OCI-M2 (cell line): Measurements from ENCODE around the gene SLU7.
A peak's percentile ranks its signal among the peaks of the same experiment; 100 is the strongest.

Experiments
- DNase-seq: peaks from one replicate; lab custom pipeline; 2025; ENCODE audit not compliant: unreplicated experiment; lab: John Stamatoyannopoulos, UW

SLU7 gene

GRCh38 chr5:160420331-160420610 is 1.4 kb upstream of the SLU7 start:
- no peak for DNase-seq

- DNase-seq, result no peak
Observed at GRCh38 chr5:160419458-160420330, 813 bp upstream of the SLU7 start.

GRCh38 chr5:160399402-160400353 is 19.2 kb downstream of the SLU7 start, which contains the start of gene FAM200C:
Gene FAM200C, minus strand, starts transcription at chr5:160400054. Its CDS starts 4,564 bp downstream, at chr5:160395490.
- DNase-seq, result peak; percentile 34

- DNase-seq, result no peak
Observed at GRCh38 chr5:160398806-160399205, 20.1 kb downstream of the SLU7 start.

- no peak for DNase-seq
Observed at GRCh38 chr5:160397492-160397891, 21.4 kb downstream of the SLU7 start.

- DNase-seq, result no peak
Observed at GRCh38 chr5:160395111-160395510, 23.8 kb downstream of the SLU7 start.

- DNase-seq, result no peak
Observed at GRCh38 chr5:160390787-160391696, 27.8 kb downstream of the SLU7 start.

- no peak for DNase-seq
Observed at GRCh38 chr5:160387445-160387844, 31.4 kb downstream of the SLU7 start.

- no peak for DNase-seq
Observed at GRCh38 chr5:160385496-160385895, 33.4 kb downstream of the SLU7 start.

GRCh38 chr5:160384681-160385080 is 34.2 kb downstream of the SLU7 start:
- no peak for DNase-seq

GRCh38 chr5:160382346-160382745 is 36.5 kb downstream of the SLU7 start:
- DNase-seq, result no peak

- DNase-seq, result no peak
Observed at GRCh38 chr5:160380041-160380440, 38.8 kb downstream of the SLU7 start.

GRCh38 chr5:160379511-160379910 is 39.4 kb downstream of the SLU7 start:
- no peak for DNase-seq

- no peak for DNase-seq
Observed at GRCh38 chr5:160378330-160378729, 40.6 kb downstream of the SLU7 start.

- no peak for DNase-seq
Observed at GRCh38 chr5:160377651-160378050, 41.2 kb downstream of the SLU7 start.

GRCh38 chr5:160376416-160376815 is 42.5 kb downstream of the SLU7 start:
- no peak for DNase-seq

- no peak for DNase-seq
Observed at GRCh38 chr5:160375701-160376100, 43.2 kb downstream of the SLU7 start.

GRCh38 chr5:160375166-160375565 is 43.7 kb downstream of the SLU7 start:
- no peak for DNase-seq

GRCh38 chr5:160371294-160371693 is 47.6 kb downstream of the SLU7 start:
- no peak for DNase-seq

- no peak for DNase-seq
Observed at GRCh38 chr5:160370713-160371034, 48.2 kb downstream of the SLU7 start.
